H1 (cell line): ENCODE data around the gene GLIPR1. TPM values are rescaled to one million over a fixed set of nuclear protein-coding genes. Genes with fewer than 3 reads are reported as not detected.

Experiments used
- CHD7 ChIP-seq: fragments of 300-600 bp; sonication (generic); IDR thresholded peaks from 2 replicates; pipeline ENCODE4 v1.7.1; 2012; ENCODE audit warnings: low read length, moderate library complexity, mild to moderate bottlenecking, inconsistent platforms; ENCODE audit not compliant: insufficient replicate concordance
- RNF2 ChIP-seq: fragments of 200-900, 300-1000 bp; sonication (generic); IDR thresholded peaks from 2 replicates; pipeline ENCODE4 v1.7.1; 2016; ENCODE audit warnings: borderline replicate concordance, low read depth, mild to moderate bottlenecking, antibody characterized with exemption, low read length; ENCODE audit not compliant: poor library complexity, severe bottlenecking; ENCODE audit errors: missing control alignments
- polyA plus RNA-seq, 7 experiments: library from polyadenylated mRNA; depleted of rRNA in 3 of 7; stranded (reverse) in 5 of 7; unstranded in 2 of 7; fragments of >200 nt in 5 of 7; fragments of 200-250 nt in 2 of 7; gene quantifications; 1 replicate in 5 of 7; 2 replicates in 1 of 7; 4 replicates in 1 of 7; pipeline versions ENCODE4 v1.2.1 to v1.2.3, GENCODE V29; 2011 to 2013; ENCODE audit warnings: missing spikeins in 2 of 7, mixed read lengths in 2 of 7
- total RNA-seq: library from RNA; stranded (reverse); fragmentation: NEBNext Ultra II Directional; extraction: Animal tissue kit (Norgen Biotek cat#: 25700); gene quantifications from 2 replicates; pipeline ENCODE4 v1.2.1, GENCODE V29; 2021

The GLIPR1 gene
- total and polyA plus RNA-seq, 2 of the 8 experiments (the other 6 are each of a cell fraction or from before 2014, with no cell fraction given), result 0.23 to 1.5 TPM

- TF ChIP-seq RNF2, result no peak
- TF ChIP-seq CHD7, result no peak
Observed at GRCh38 chr12:75481774-75482173, 1.2 kb downstream of the GLIPR1 start (continued).
